HL-60 (cell line): Measurements from ENCODE around the gene GALNT17.
A peak's percentile ranks its signal among the peaks of the same experiment; 100 is the strongest.

Experiments
- DNase-seq, 2 experiments: peaks; one replicate each; pipeline ENCODE4 v3.0.0-alpha.2; 2010 to 2020; ENCODE audit warnings: low read depth in 1 of 2, low spot score in 1 of 2
- H3K27ac ChIP-seq: fragments of 250-450 bp; sonication (Bioruptor Pico); replicated peaks from 2 replicates; pipeline ENCODE4 v1.5.1; 2020; ENCODE audit warnings: mild to moderate bottlenecking, moderate library complexity
- H3K27me3 ChIP-seq: fragments of 250-450 bp; sonication (Bioruptor Pico); 2 replicates; pipeline ENCODE4 v1.5.1; 2021; ENCODE audit warnings: mild to moderate bottlenecking, moderate library complexity; ENCODE audit not compliant: insufficient read depth, poor library complexity, severe bottlenecking
- H3K4me3 ChIP-seq: replicated peaks from 2 replicates; pipeline ENCODE4 v1.5.1; 2011; ENCODE audit warnings: mild to moderate bottlenecking, control low read depth, low read length; ENCODE audit not compliant: insufficient read depth
- GABPA ChIP-seq: IDR thresholded peaks from 2 replicates; pipeline ENCODE4 v1.6.1; 2012; ENCODE audit warnings: low read depth
- POLR2AphosphoS5 ChIP-seq: IDR thresholded peaks from 2 replicates; pipeline ENCODE4 v1.6.1; 2012; ENCODE audit warnings: low read depth
- SPI1 ChIP-seq: IDR thresholded peaks from 2 replicates; pipeline ENCODE4 v1.6.1; 2012; ENCODE audit warnings: low read depth, mild to moderate bottlenecking, borderline replicate concordance
- TF ChIP-seq, protein P1 (sequence below): IDR thresholded peaks from 2 replicates; pipeline ENCODE4 v1.6.1; 2012; ENCODE audit warnings: low read depth; ENCODE audit not compliant: insufficient replicate concordance
- TF ChIP-seq, protein P2 (sequence below): IDR thresholded peaks from one replicate; pipeline ENCODE4 v1.5.1; 2011; ENCODE audit warnings: low read length, control low read depth, inconsistent platforms; ENCODE audit not compliant: insufficient read depth

GALNT17 gene

DNA sequence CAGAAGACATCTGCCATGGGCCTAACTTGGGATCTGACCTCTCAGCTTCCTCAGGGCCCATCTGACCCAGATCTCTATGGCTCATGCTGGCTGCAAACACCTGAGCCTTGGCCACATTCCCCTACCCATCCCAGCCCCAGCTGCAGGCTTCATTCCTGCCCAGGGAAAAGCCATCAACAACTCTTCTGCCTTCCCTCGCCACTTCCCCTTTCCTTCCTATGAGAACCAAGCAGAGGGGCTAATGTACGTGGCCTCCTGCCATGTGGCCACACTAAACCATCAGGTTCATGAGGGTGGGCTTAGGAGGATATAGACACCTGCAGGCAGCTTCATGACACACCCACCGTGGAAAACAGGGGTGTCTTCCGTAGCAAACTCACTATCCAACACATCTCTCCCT lies 312.2 kb downstream of the GALNT17 start:
- Histone ChIP-seq H3K27ac (no peak overlapping the region), H3K4me3 (no peak overlapping the region), H3K27me3 (no peaks in the 10 kb centered on the region)
- TF ChIP-seq SPI1 = peak; percentile 67
- TF ChIP-seq, protein P1, sequence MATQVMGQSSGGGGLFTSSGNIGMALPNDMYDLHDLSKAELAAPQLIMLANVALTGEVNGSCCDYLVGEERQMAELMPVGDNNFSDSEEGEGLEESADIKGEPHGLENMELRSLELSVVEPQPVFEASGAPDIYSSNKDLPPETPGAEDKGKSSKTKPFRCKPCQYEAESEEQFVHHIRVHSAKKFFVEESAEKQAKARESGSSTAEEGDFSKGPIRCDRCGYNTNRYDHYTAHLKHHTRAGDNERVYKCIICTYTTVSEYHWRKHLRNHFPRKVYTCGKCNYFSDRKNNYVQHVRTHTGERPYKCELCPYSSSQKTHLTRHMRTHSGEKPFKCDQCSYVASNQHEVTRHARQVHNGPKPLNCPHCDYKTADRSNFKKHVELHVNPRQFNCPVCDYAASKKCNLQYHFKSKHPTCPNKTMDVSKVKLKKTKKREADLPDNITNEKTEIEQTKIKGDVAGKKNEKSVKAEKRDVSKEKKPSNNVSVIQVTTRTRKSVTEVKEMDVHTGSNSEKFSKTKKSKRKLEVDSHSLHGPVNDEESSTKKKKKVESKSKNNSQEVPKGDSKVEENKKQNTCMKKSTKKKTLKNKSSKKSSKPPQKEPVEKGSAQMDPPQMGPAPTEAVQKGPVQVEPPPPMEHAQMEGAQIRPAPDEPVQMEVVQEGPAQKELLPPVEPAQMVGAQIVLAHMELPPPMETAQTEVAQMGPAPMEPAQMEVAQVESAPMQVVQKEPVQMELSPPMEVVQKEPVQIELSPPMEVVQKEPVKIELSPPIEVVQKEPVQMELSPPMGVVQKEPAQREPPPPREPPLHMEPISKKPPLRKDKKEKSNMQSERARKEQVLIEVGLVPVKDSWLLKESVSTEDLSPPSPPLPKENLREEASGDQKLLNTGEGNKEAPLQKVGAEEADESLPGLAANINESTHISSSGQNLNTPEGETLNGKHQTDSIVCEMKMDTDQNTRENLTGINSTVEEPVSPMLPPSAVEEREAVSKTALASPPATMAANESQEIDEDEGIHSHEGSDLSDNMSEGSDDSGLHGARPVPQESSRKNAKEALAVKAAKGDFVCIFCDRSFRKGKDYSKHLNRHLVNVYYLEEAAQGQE = no peak
- no peak for DNase-seq

DNA sequence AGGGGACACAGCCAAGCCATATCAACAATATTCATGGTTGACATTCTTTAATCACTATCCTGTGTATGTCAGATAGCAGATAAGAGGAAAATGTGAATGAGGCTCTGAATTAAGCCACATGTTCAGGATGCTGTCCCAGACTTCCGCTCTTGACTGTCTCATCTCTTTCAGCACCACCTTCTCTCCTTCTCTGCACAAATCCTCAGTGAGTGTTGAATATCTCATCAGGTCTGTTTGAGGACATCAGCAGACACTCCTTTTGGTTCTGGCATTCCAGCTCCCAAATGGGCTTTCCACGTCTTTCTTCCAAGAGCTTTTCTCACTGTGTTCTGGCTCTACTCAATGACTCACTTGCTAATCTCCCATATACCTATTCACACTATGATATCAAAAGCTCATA lies 321.7 kb downstream of the GALNT17 start:
- TF ChIP-seq, protein P1 = no peak
- TF ChIP-seq SPI1 (no peak), POLR2AphosphoS5 (no peak), GABPA (no peak)
- TF ChIP-seq, protein P2, sequence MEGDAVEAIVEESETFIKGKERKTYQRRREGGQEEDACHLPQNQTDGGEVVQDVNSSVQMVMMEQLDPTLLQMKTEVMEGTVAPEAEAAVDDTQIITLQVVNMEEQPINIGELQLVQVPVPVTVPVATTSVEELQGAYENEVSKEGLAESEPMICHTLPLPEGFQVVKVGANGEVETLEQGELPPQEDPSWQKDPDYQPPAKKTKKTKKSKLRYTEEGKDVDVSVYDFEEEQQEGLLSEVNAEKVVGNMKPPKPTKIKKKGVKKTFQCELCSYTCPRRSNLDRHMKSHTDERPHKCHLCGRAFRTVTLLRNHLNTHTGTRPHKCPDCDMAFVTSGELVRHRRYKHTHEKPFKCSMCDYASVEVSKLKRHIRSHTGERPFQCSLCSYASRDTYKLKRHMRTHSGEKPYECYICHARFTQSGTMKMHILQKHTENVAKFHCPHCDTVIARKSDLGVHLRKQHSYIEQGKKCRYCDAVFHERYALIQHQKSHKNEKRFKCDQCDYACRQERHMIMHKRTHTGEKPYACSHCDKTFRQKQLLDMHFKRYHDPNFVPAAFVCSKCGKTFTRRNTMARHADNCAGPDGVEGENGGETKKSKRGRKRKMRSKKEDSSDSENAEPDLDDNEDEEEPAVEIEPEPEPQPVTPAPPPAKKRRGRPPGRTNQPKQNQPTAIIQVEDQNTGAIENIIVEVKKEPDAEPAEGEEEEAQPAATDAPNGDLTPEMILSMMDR = no peak

DNA sequence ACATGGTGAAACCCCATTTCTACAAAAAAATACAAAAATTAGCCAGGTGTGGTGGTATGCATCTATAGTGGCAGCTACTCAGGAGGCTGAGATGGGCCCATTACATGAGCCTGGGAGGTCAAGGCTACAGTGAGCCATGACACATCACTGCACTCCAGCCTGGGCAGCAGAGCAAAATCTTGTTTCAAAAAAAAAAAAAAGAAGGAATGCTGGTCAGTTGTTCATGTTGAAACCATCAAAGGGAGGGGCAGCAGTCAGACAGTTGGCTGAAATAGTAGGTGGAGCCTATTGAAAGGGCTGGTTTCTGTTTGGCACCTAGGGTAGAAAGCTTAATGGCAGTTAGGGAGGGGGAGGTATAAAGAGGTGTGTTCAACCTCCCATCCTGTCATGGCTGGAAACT lies 323.0 kb downstream of the GALNT17 start:
- Histone ChIP-seq H3K27me3 (no peaks in the 10 kb centered on the region), H3K27ac (no peak overlapping the region), H3K4me3 (no peak overlapping the region)
- no peak for TF ChIP-seq SPI1
- TF ChIP-seq GABPA = no peak
- TF ChIP-seq, protein P2 = no peak
- TF ChIP-seq, protein P1 = no peak
- TF ChIP-seq POLR2AphosphoS5 = no peak
- no peak for DNase-seq

More for the DNA sequence above, 321.7 kb downstream of the GALNT17 start:
- Histone ChIP-seq H3K27me3 (no peaks in the 10 kb centered on the region), H3K4me3 (no peak overlapping the region), H3K27ac (no peak overlapping the region)
- DNase-seq = no peak

DNA sequence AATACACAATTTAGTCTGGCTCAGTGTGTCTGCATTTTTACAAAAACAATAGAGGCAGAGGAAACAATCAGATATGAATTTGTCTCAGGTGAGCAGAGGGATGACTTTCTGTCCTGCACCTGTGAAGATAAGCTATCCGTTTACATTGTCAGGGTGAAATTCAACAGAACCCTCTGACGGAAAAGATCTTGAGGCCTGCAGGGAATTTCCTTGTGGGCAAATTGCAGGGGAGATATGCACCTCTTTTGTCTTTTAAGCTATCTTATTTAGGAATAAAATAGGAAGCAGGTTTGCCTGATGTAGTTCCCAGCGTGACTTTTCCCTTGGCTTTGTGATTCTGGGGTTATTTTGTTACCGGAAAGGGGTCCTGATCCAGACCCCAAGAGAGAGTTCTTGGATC lies 325.1 kb downstream of the GALNT17 start:
- no peak overlapping the region for H3K27ac ChIP-seq
- DNase-seq = no peak
- no peak overlapping the region for H3K4me3 ChIP-seq
- TF ChIP-seq, protein P2 = no peak
- TF ChIP-seq SPI1 (no peak), GABPA (no peak), POLR2AphosphoS5 (no peak)
- TF ChIP-seq, protein P1 = no peak
- H3K27me3 ChIP-seq = no peaks in the 10 kb centered on the region
